ENCODE results near the gene ZGPAT. TPM values are rescaled to one million over a fixed set of nuclear protein-coding genes. Genes with fewer than 3 reads are reported as not detected.

The ZGPAT gene
- total RNA-seq, 1 donor from 2014 or later, result 42.6 TPM

GRCh38 chr20:63740070-63740626 is 32.3 kb downstream of the ZGPAT start:
- TF ChIP-seq CTCF (IDR thresholded peaks at IDR 0.05; ENCODE audit: insufficient read depth, low read length, poor library complexity, severe bottlenecking), result no peak
- no peak for DNase-seq (ENCODE audit: low read depth)
- Histone ChIP-seq H3K36me3 (ENCODE audit: control insufficient read depth, insufficient read depth, low read length) (peaks cover 2% of the 10 kb centered on the region), H3K27me3 (ENCODE audit: control insufficient read depth, insufficient read depth, low read length) (no peaks in the 10 kb centered on the region), H3K4me3 (ENCODE audit: low read depth, low read length) (peak overlapping the region; percentile 57)

GRCh38 chr20:63740627-63741353 is 33.0 kb downstream of the ZGPAT start:
- DNase-seq (ENCODE audit: low read depth), result peak; percentile 16
- peaks cover 2% of the 10 kb centered on the region for H3K36me3 ChIP-seq (ENCODE audit: control insufficient read depth, insufficient read depth, low read length)
- peak; percentile 19 for TF ChIP-seq CTCF (IDR thresholded peaks at IDR 0.05; ENCODE audit: insufficient read depth, low read length, poor library complexity, severe bottlenecking)
- no peaks in the 10 kb centered on the region for H3K27me3 ChIP-seq (ENCODE audit: control insufficient read depth, insufficient read depth, low read length)
- H3K4me3 ChIP-seq (ENCODE audit: low read depth, low read length), result peak overlapping the region; percentile 57

GRCh38 chr20:63741354-63741675 is 33.5 kb downstream of the ZGPAT start:
- no peaks in the 10 kb centered on the region for H3K27me3 ChIP-seq (ENCODE audit: control insufficient read depth, insufficient read depth, low read length)
- peaks cover 2% of the 10 kb centered on the region for H3K36me3 ChIP-seq (ENCODE audit: control insufficient read depth, insufficient read depth, low read length)
- no peak for TF ChIP-seq CTCF (IDR thresholded peaks at IDR 0.05; ENCODE audit: insufficient read depth, low read length, poor library complexity, severe bottlenecking)
- DNase-seq (ENCODE audit: low read depth), result no peak
- H3K4me3 ChIP-seq (ENCODE audit: low read depth, low read length), result peak overlapping the region; percentile 57

- Histone ChIP-seq H3K27me3 (ENCODE audit: control insufficient read depth, insufficient read depth, low read length) (no peaks in the 10 kb centered on the region), H3K4me3 (ENCODE audit: low read depth, low read length) (no peak overlapping the region), H3K36me3 (ENCODE audit: control insufficient read depth, insufficient read depth, low read length) (peaks cover 2% of the 10 kb centered on the region)
- TF ChIP-seq CTCF (IDR thresholded peaks at IDR 0.05; ENCODE audit: insufficient read depth, low read length, poor library complexity, severe bottlenecking), result no peak
- no peak for DNase-seq (ENCODE audit: low read depth)
Observed at GRCh38 chr20:63741676-63742380, 34.0 kb downstream of the ZGPAT start.

GRCh38 chr20:63742381-63743024 is 34.7 kb downstream of the ZGPAT start:
- H3K36me3 ChIP-seq (ENCODE audit: control insufficient read depth, insufficient read depth, low read length), result peaks cover 2% of the 10 kb centered on the region

More at GRCh38 chr20:63742381-63743024, 34.7 kb downstream of the ZGPAT start:
- DNase-seq (ENCODE audit: low read depth), result no peak
- no peaks in the 10 kb centered on the region for H3K27me3 ChIP-seq (ENCODE audit: control insufficient read depth, insufficient read depth, low read length)
- H3K4me3 ChIP-seq (ENCODE audit: low read depth, low read length), result no peak overlapping the region
- no peak for TF ChIP-seq CTCF (IDR thresholded peaks at IDR 0.05; ENCODE audit: insufficient read depth, low read length, poor library complexity, severe bottlenecking)
